ENCODE measurements around the gene RAB11B. TPM values are rescaled to one million over a fixed set of nuclear protein-coding genes. Genes with fewer than 3 reads are reported as not detected.

Gene RAB11B
- total and polyA plus RNA-seq, 2 donors (not counting 1 experiment from before 2014, with no cell fraction given) = 27.8 to 46.2 TPM

DNA sequence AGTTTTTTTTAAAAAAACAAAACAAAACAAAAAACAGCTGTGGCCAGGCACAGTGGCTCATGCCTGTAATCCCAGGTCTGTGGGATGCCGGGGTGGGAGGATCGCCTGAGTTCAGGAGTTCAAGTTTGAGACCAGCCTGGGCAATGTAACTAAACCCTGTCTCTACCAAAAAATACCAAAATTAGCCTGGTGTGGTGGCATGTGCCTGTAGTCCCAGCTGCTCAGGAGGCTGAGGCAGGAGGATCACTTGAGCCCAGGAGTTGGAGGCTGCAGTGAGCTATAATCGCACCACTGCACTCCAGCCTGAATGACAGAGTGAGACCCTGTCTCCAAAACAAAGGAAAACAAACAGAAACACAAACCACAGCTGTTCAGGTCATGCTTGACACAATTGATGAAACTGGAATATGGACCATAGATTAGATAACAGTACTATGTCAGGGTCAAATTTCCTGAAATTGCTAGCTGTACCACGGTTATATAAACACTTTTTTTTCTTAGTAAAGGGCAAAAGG, 33.1 kb upstream of the RAB11B start:
- H3K9me3 ChIP-seq (ENCODE audit: control insufficient read depth, insufficient read depth, low read depth, low read length) = no peaks in the 10 kb centered on the region
- no peaks in the 10 kb centered on the region for H3K36me3 ChIP-seq (ENCODE audit: control insufficient read depth, insufficient read depth, low read length)
- no peaks in the 10 kb centered on the region for H3K79me2 ChIP-seq (ENCODE audit: control insufficient read depth, insufficient read depth, low read length)
- H3K27ac ChIP-seq (ENCODE audit: insufficient read depth, low read length) = no peak overlapping the region
- no peaks in the 10 kb centered on the region for H3K27me3 ChIP-seq (ENCODE audit: control insufficient read depth, insufficient read depth, low read length)
- no peak overlapping the region for H3K9ac ChIP-seq (ENCODE audit: insufficient read depth, low read length)
- H3K4me1 ChIP-seq (ENCODE audit: control insufficient read depth, extremely low read depth, insufficient read depth, low read length) = peaks cover 10% of the 10 kb centered on the region
- H2AFZ ChIP-seq (ENCODE audit: low read length) = no peak overlapping the region
- TF ChIP-seq, protein P1, sequence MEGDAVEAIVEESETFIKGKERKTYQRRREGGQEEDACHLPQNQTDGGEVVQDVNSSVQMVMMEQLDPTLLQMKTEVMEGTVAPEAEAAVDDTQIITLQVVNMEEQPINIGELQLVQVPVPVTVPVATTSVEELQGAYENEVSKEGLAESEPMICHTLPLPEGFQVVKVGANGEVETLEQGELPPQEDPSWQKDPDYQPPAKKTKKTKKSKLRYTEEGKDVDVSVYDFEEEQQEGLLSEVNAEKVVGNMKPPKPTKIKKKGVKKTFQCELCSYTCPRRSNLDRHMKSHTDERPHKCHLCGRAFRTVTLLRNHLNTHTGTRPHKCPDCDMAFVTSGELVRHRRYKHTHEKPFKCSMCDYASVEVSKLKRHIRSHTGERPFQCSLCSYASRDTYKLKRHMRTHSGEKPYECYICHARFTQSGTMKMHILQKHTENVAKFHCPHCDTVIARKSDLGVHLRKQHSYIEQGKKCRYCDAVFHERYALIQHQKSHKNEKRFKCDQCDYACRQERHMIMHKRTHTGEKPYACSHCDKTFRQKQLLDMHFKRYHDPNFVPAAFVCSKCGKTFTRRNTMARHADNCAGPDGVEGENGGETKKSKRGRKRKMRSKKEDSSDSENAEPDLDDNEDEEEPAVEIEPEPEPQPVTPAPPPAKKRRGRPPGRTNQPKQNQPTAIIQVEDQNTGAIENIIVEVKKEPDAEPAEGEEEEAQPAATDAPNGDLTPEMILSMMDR (conservative IDR thresholded peaks at IDR 0.05 in 1 of 2, IDR thresholded peaks at IDR 0.05 in 1 of 2; ENCODE audit: low read depth in 1 of 2, low read length in 2 of 2) = no peak
- TF ChIP-seq EZH2 (IDR thresholded peaks at IDR 0.05; ENCODE audit: low read length, missing control alignments) = no peak
- no peak overlapping the region for H3K4me3 ChIP-seq (replicated peaks in 1 of 4; ENCODE audit: control extremely low read depth in 1 of 4, insufficient read depth in 1 of 4, low read depth in 3 of 4, low read length in 4 of 4)
- DNase-seq (ENCODE audit: low read depth in 2 of 2) = peak in 1 of 2 donors; percentile 27
- H4K20me1 ChIP-seq (ENCODE audit: control insufficient read depth, extremely low read depth, insufficient read depth, low read length) = no peaks in the 10 kb centered on the region
- no peak overlapping the region for H3K4me2 ChIP-seq (ENCODE audit: extremely low read depth, insufficient read depth, low read length)

DNA sequence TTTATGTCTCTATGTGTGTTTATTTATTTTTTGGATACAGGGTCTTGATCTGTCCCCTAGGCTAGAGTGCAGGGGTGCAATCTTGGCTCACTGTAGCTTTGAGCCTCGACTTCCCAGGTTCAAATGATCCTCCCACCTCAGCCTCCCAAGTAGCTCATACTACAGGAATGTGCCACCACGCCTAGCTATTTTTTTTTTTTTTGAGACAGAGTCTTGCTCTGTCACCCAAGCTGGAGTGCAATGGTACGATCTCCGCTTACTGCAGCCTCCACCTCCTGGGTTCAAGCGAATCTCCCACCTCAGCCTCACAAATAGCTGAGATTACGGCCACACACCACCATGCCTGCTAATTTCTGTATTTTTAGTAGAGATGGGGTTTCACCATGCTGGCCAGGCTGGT, 31.2 kb upstream of the RAB11B start:
- Histone ChIP-seq H3K4me1 (ENCODE audit: control insufficient read depth, extremely low read depth, insufficient read depth, low read length) (peaks cover 18% of the 10 kb centered on the region), H3K36me3 (ENCODE audit: control insufficient read depth, insufficient read depth, low read length) (no peaks in the 10 kb centered on the region), H4K20me1 (ENCODE audit: control insufficient read depth, extremely low read depth, insufficient read depth, low read length) (no peaks in the 10 kb centered on the region), H3K27me3 (ENCODE audit: control insufficient read depth, insufficient read depth, low read length) (no peaks in the 10 kb centered on the region), H3K79me2 (ENCODE audit: control insufficient read depth, insufficient read depth, low read length) (no peaks in the 10 kb centered on the region), H3K27ac (ENCODE audit: insufficient read depth, low read length) (no peak overlapping the region), H2AFZ (ENCODE audit: low read length) (no peak overlapping the region), H3K9ac (ENCODE audit: insufficient read depth, low read length) (no peak overlapping the region), H3K4me2 (ENCODE audit: extremely low read depth, insufficient read depth, low read length) (no peak overlapping the region), H3K9me3 (ENCODE audit: control insufficient read depth, insufficient read depth, low read depth, low read length) (no peaks in the 10 kb centered on the region), H3K4me3 (replicated peaks in 1 of 4; ENCODE audit: control extremely low read depth in 1 of 4, insufficient read depth in 1 of 4, low read depth in 3 of 4, low read length in 4 of 4) (no peak overlapping the region)
- no peak for DNase-seq (ENCODE audit: low read depth in 2 of 2)
- TF ChIP-seq, protein P1 (conservative IDR thresholded peaks at IDR 0.05 in 1 of 2, IDR thresholded peaks at IDR 0.05 in 1 of 2; ENCODE audit: low read depth in 1 of 2, low read length in 2 of 2) = no peak
- no peak for TF ChIP-seq EZH2 (IDR thresholded peaks at IDR 0.05; ENCODE audit: low read length, missing control alignments)

DNA sequence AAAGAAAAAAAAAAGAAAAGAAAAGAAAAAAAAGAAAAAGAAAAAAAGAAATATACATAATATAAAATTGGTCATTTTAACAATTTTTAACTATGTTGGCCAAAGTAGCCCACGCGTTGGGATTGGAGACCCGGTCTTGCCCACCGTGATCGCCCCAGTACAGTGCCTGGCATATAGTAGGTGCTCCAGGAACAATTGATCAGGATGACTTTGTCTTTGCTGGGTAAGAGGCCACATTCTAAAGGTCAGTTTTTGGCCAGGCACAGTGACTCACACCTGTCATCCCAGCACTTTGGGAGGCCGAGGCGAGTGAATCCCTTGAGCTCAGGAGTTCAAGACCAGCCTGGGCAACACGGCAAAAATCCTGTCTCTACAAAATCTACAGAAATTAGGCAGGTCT, 30.0 kb upstream of the RAB11B start:
- TF ChIP-seq EZH2 (IDR thresholded peaks at IDR 0.05; ENCODE audit: low read length, missing control alignments) = no peak
- TF ChIP-seq, protein P1 (conservative IDR thresholded peaks at IDR 0.05 in 1 of 2, IDR thresholded peaks at IDR 0.05 in 1 of 2; ENCODE audit: low read depth in 1 of 2, low read length in 2 of 2) = no peak
- H3K4me2 ChIP-seq (ENCODE audit: extremely low read depth, insufficient read depth, low read length) = no peak overlapping the region
- H3K27me3 ChIP-seq (ENCODE audit: control insufficient read depth, insufficient read depth, low read length) = no peaks in the 10 kb centered on the region
- H2AFZ ChIP-seq (ENCODE audit: low read length) = no peak overlapping the region
- H3K27ac ChIP-seq (ENCODE audit: insufficient read depth, low read length) = no peak overlapping the region
- no peak overlapping the region for H3K4me3 ChIP-seq (replicated peaks in 1 of 4; ENCODE audit: control extremely low read depth in 1 of 4, insufficient read depth in 1 of 4, low read depth in 3 of 4, low read length in 4 of 4)
- H3K9me3 ChIP-seq (ENCODE audit: control insufficient read depth, insufficient read depth, low read depth, low read length) = no peaks in the 10 kb centered on the region
- no peaks in the 10 kb centered on the region for H4K20me1 ChIP-seq (ENCODE audit: control insufficient read depth, extremely low read depth, insufficient read depth, low read length)
- DNase-seq (ENCODE audit: low read depth in 2 of 2) = no peak
- no peaks in the 10 kb centered on the region for H3K79me2 ChIP-seq (ENCODE audit: control insufficient read depth, insufficient read depth, low read length)
- H3K4me1 ChIP-seq (ENCODE audit: control insufficient read depth, extremely low read depth, insufficient read depth, low read length) = peaks cover 16% of the 10 kb centered on the region
- no peaks in the 10 kb centered on the region for H3K36me3 ChIP-seq (ENCODE audit: control insufficient read depth, insufficient read depth, low read length)
- no peak overlapping the region for H3K9ac ChIP-seq (ENCODE audit: insufficient read depth, low read length)

Data from fibroblast of lung (primary cell).